Astrocyte of the spinal cord (primary cell): ENCODE measurements around the gene SLC22A23.
A peak's percentile ranks its signal among the peaks of the same experiment; 100 is the strongest.

Experiments used
- DNase-seq: peaks from one replicate; pipeline ENCODE4 v3.0.0; 2011; ENCODE audit warnings: low read depth, low spot score
- H3K4me3 ChIP-seq: 2 replicates; pipeline ENCODE4 v1.5.1; 2011; ENCODE audit warnings: low read depth, mild to moderate bottlenecking, low read length, moderate library complexity
- in situ Hi-C: cut with HindIII; loops from 2 replicates; pipeline ENCODE4 v1.10.0; 2017; ENCODE audit warnings: low sequenced_read_pairs
- TF ChIP-seq, protein P1 (sequence below): IDR thresholded peaks from 2 replicates; pipeline ENCODE4 v1.5.1; 2012; ENCODE audit warnings: low read depth, mild to moderate bottlenecking, low read length, inconsistent platforms

SLC22A23 gene

DNA sequence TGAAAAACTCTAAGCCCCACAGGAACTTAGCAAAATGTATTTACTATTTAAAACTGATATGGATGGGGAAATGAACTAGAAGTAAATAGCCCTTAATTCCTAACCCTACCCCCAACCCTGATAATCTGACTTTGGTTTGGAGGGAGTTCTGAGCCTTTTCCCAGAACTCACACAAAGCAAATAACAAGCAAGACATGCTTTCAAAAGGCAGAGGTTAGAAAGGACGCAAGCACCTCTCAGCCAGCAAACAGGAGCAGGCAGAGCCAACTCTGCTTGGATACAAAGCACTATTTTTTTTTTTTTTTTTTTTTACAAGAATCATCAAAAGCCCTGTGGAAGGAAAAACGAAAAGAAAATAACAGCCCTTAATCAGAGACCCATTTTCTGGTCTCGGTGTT is 58.7 kb downstream of the SLC22A23 start:
- H3K4me3 ChIP-seq, result no peak overlapping the region
- in situ Hi-C loops, result no loop called here
- TF ChIP-seq, protein P1, sequence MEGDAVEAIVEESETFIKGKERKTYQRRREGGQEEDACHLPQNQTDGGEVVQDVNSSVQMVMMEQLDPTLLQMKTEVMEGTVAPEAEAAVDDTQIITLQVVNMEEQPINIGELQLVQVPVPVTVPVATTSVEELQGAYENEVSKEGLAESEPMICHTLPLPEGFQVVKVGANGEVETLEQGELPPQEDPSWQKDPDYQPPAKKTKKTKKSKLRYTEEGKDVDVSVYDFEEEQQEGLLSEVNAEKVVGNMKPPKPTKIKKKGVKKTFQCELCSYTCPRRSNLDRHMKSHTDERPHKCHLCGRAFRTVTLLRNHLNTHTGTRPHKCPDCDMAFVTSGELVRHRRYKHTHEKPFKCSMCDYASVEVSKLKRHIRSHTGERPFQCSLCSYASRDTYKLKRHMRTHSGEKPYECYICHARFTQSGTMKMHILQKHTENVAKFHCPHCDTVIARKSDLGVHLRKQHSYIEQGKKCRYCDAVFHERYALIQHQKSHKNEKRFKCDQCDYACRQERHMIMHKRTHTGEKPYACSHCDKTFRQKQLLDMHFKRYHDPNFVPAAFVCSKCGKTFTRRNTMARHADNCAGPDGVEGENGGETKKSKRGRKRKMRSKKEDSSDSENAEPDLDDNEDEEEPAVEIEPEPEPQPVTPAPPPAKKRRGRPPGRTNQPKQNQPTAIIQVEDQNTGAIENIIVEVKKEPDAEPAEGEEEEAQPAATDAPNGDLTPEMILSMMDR, result no peak
- DNase-seq, result no peak

DNA sequence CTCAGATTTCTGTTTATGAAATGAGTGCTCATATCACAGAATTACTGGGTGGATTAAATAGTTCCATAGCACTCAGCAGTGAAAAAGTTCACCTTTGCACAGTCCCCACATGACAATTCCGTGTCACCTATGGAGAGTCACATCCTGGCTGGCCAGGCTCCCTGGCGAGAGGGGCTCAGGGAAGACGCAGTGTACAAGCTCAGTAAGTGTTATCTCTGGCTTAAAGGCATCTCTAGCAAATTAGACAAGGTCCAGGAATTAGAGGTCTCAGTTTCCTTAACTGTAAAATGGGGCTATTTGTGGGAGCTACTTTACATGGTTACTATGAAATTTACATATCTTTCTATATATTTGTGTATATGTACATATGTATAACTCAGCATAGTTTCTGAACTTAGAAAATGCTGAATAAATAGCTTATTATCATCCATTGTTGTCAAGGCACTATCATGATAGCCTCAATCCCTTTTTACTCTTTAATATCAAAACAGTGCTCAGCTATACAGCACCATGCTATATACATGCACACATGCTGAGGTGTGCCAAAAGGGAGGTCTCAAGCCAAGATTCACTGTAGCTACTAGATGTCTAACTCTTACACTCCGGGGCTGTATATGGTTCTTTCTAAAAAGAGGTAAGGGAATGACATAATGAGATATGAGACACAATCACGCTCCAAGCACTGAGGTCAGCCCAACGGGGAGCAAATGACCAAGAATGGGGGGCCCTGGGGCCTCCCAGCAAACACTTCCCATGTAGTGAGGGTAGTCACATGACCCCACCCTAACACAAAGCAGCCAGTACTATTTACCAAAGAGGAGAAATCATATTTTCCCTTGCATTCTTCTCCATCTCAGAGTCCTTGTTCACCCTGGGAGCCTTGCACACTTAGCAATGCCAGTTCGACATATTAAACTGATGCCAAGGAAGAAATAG is 59.4 kb downstream of the SLC22A23 start:
- H3K4me3 ChIP-seq, result no peak overlapping the region
- TF ChIP-seq, protein P1, result no peak
- DNase-seq, result no peak
- in situ Hi-C loops, result no loop called here

- in situ Hi-C loops, result no loop called here
- TF ChIP-seq, protein P1, result no peak
- no peak overlapping the region for H3K4me3 ChIP-seq
- DNase-seq, result no peak
These were observed 60.2 kb downstream of the SLC22A23 start for GRCh38 chr6:3396503-3397180.

DNA sequence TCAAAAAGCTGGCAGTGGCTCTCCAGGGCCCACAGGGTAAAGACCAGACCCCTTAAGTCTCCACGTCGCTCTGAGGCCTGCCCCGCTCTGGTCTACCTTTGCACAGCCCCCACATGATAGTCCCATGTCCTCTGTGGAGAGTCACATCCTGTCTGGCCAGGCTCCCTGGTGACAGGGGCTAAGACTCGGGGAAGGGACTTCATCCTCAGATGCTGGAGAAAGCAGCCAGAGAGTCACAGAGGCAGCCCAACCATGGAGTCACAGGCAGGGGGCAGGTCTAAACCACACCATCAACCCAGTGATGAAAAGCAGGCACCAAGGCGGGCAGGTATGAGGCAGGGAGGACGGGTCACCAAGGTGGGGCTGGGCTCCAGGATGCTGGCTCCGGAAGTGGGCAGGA is 62.2 kb downstream of the SLC22A23 start:
- DNase-seq, result no peak
- in situ Hi-C loops, result no loop called here

GRCh38 chr6:3393836-3394202 is 63.0 kb downstream of the SLC22A23 start:
- in situ Hi-C loops, result no loop called here
- TF ChIP-seq, protein P1, result no peak
- DNase-seq, result peak; percentile 87
- H3K4me3 ChIP-seq, result no peak overlapping the region

More for the DNA sequence above, 62.2 kb downstream of the SLC22A23 start:
- TF ChIP-seq, protein P1, result no peak
- H3K4me3 ChIP-seq, result no peak overlapping the region

DNA sequence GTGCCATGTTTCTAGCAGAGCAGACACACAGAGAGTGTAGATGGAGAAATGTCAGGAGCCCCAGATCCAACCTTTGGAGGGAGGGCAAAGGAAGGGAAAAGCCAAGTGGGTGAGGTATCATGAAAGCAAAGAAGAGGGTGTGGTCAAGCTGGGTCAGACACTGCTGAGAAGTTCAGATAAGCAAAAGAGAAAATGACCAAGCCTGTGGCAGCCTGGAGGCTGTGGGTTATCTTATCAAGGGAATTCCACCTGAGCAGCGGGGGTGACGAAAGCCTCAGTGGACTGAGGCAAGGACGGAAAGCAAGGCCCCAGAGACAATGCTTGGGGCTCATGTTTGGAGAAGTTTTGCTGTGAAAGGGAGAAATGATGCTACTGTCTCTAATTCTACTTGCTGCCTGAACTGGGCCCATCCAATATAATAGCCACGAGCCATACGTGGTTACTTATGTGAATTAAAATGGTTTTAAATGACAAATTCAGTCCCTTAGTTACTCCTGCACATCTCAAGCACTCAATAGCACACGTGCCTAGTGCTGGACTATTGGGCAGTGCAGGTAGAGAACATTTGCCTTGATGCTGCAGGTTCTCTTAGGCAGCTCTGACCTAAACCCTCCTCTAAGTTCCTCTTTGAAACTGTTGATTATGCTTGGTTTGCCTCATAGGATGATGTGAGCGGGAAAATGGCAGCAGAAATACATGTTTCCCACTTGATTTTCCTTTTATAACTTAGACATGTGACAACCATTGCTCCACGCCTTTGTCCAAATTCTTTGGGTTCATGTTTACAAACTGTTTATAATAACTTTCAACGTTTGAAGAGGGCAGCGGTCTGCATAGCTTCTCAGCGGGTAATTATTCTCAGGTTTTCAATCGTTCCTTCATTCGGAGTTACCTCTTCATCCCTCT is 63.7 kb downstream of the SLC22A23 start:
- in situ Hi-C loops, result no loop called here
- no peak overlapping the region for H3K4me3 ChIP-seq
- no peak for DNase-seq
- TF ChIP-seq, protein P1, result no peak
